K562 (cell line): ENCODE measurements around the gene KCNH2. TPM values are rescaled to one million over a fixed set of nuclear protein-coding genes. Genes with fewer than 3 reads are reported as not detected.

ENCODE experiments used
- ARID3B ChIP-seq: fragments of 250-450 bp; sonication (Bioruptor Pico); IDR thresholded peaks from 2 replicates; pipeline ENCODE4 v1.4.0; 2020; ENCODE audit warnings: borderline replicate concordance
- ATF3 ChIP-seq, 2 experiments: fragments of 450-650 bp in 1 of 2; sonication (generic) in 1 of 2; formaldehyde crosslinking in 1 of 2; IDR thresholded peaks in 1 of 2; conservative IDR thresholded peaks in 1 of 2; 2 replicates each; pipeline versions ENCODE4 v1.6.1 to v1.8.1; 2016 to 2023; ENCODE audit warnings: mild to moderate bottlenecking in 2 of 2, moderate library complexity in 2 of 2, inconsistent platforms in 1 of 2, missing genetic modification reagents in 1 of 2
- CHD7 ChIP-seq: fragments of 200-600 bp; sonication (generic); IDR thresholded peaks from one replicate; pipeline ENCODE4 v1.6.1; 2012; ENCODE audit warnings: mild to moderate bottlenecking, low read depth, low read length, inconsistent platforms
- COPS2 ChIP-seq: fragments of 450-650 bp; conservative IDR thresholded peaks from 2 replicates; pipeline ENCODE4 v1.6.1; 2016; ENCODE audit warnings: mild to moderate bottlenecking, moderate library complexity
- ELF1 ChIP-seq: fragments of 200-800 bp; sonication (Bioruptor generic); IDR thresholded peaks from 2 replicates; pipeline ENCODE4 v1.6.1; 2016; ENCODE audit warnings: missing genetic modification characterization, missing compliant biosample characterization
- ESRRB ChIP-seq: fragments of 250-450 bp; sonication (Bioruptor Pico); IDR thresholded peaks from 2 replicates; pipeline ENCODE4 v1.5.0; 2020; ENCODE audit warnings: mild to moderate bottlenecking, moderate library complexity, borderline replicate concordance
- HDAC6 ChIP-seq: IDR thresholded peaks from 2 replicates; pipeline ENCODE4 v1.6.1; 2012; ENCODE audit warnings: low read depth, mild to moderate bottlenecking, control low read depth, inconsistent platforms, low read length, moderate library complexity
- MECOM ChIP-seq: fragments of 250-450 bp; sonication (Bioruptor Pico); IDR thresholded peaks from 2 replicates; pipeline ENCODE4 v1.8.0; 2022; ENCODE audit warnings: inconsistent platforms
- MYNN ChIP-seq, 2 experiments: sonication (generic); formaldehyde crosslinking in 1 of 2; IDR thresholded peaks; 2 replicates each; pipeline versions ENCODE4 v1.5.0 to v1.6.1; 2016 to 2020; ENCODE audit warnings: antibody characterized with exemption in 1 of 2, missing genetic modification reagents in 1 of 2
- PCBP1 ChIP-seq: fragments of 200-400 bp; formaldehyde crosslinking; IDR thresholded peaks from 2 replicates; pipeline ENCODE4 v1.6.1; 2018; ENCODE audit warnings: mild to moderate bottlenecking, low read depth, low read length; ENCODE audit not compliant: poor library complexity, severe bottlenecking
- RBM25 ChIP-seq: fragments of 200-400 bp; formaldehyde crosslinking; IDR thresholded peaks from 2 replicates; pipeline ENCODE4 v1.6.1; 2018; ENCODE audit warnings: low read length, low read depth, moderate library complexity; ENCODE audit not compliant: severe bottlenecking
- SMARCA4 ChIP-seq: fragments of 450-650 bp; IDR thresholded peaks from 2 replicates; pipeline ENCODE4 v1.6.1; 2016
- polyA plus RNA-seq, 8 experiments: library from polyadenylated mRNA; depleted of rRNA in 4 of 8; stranded (reverse) in 5 of 8; unstranded in 3 of 8; fragments of >200 nt; fragmentation: Nextera tagmentation in 2 of 8; fragmentation: Illumina TruSeq in 1 of 8; extraction: Ambion mirVana in 2 of 8; extraction: Trizol in 1 of 8; gene quantifications; 2 replicates each; pipeline versions ENCODE4 v1.2.1 to v1.2.3, GENCODE V29; 2011 to 2014; ENCODE audit warnings: inconsistent platforms in 1 of 8, missing spikeins in 1 of 8
- total RNA-seq, 7 experiments: library from RNA; depleted of rRNA in 6 of 7; stranded (reverse); fragments of >200 nt in 6 of 7; fragmentation: Illumina TruSeq in 2 of 7; extraction: Trizol in 2 of 7; gene quantifications; 2 replicates each; pipeline versions ENCODE4 v1.2.1 to v1.2.3, GENCODE V29; 2011 to 2021; ENCODE audit warnings: low replicate concordance in 1 of 7

KCNH2 gene
- total and polyA plus RNA-seq, 9 of the 15 experiments (the other 6 are each of a cell fraction or from before 2014, with no cell fraction given), result 18.1 to 368 (median 218) TPM

GRCh38 chr7:150961510-150962289 is 16.4 kb downstream of the KCNH2 start (continued):
- no peak for TF ChIP-seq CHD7
- TF ChIP-seq SMARCA4, result no peak
- TF ChIP-seq RBM25, result no peak
- no peak for TF ChIP-seq ELF1 (tag)
- TF ChIP-seq COPS2, result no peak
- no peak for TF ChIP-seq ARID3B (CRISPR knock-in tag)
- TF ChIP-seq MYNN (IDR thresholded peaks at IDR 0.05), result no peak; the same call in 1 of the 2 replicates
- no peak for TF ChIP-seq MYNN (CRISPR knock-in tag; IDR thresholded peaks at IDR 0.05)
- no peak for TF ChIP-seq HDAC6
- TF ChIP-seq MECOM (CRISPR knock-in tag), result no peak
- no peak for TF ChIP-seq ESRRB (CRISPR knock-in tag)
- no peak for TF ChIP-seq PCBP1
- no peak for TF ChIP-seq ATF3 (IDR thresholded peaks at IDR 0.05)
- no peak for TF ChIP-seq ATF3 (CRISPR knock-in tag; conservative IDR thresholded peaks at IDR 0.05)
